HG03342 (cell line): ENCODE data around the gene DHX30.
"Not testable (repeated sequence)": the region's sequence is repeated elsewhere in the genome, so short reads cannot be mapped to it uniquely, and the experiment has no call there.

Experiments used
- ATAC-seq: cut with Tn5 transposase; IDR thresholded peaks from one replicate; pipeline ENCODE4 v1.9.1; 2021; ENCODE audit warnings: mild to moderate bottlenecking, moderate library complexity; ENCODE audit not compliant: unreplicated experiment

DHX30 gene

GRCh38 chr3:47874913-47875312 is 72.0 kb downstream of the DHX30 start:
- ATAC-seq = no peak

- no peak for ATAC-seq
Observed at GRCh38 chr3:47877290-47877689, 74.4 kb downstream of the DHX30 start.

GRCh38 chr3:47877719-47878118 is 74.8 kb downstream of the DHX30 start:
- ATAC-seq = no peak

- no peak for ATAC-seq
Observed at GRCh38 chr3:47882338-47882737, 79.4 kb downstream of the DHX30 start.

- ATAC-seq = no peak
Observed at GRCh38 chr3:47884603-47885002, 81.7 kb downstream of the DHX30 start.

- no peak for ATAC-seq
Observed at GRCh38 chr3:47885168-47885567, 82.2 kb downstream of the DHX30 start.

GRCh38 chr3:47887991-47888390 is 85.1 kb downstream of the DHX30 start:
- not testable (repeated sequence) for ATAC-seq

GRCh38 chr3:47888986-47889757 is 86.2 kb downstream of the DHX30 start:
- ATAC-seq = no peak

- ATAC-seq = no peak
Observed at GRCh38 chr3:47890126-47890827, 87.3 kb downstream of the DHX30 start.

GRCh38 chr3:47890828-47891612 is 88.1 kb downstream of the DHX30 start:
- no peak for ATAC-seq

GRCh38 chr3:47891613-47892005 is 88.7 kb downstream of the DHX30 start:
- ATAC-seq = no peak

- ATAC-seq = no peak
Observed at GRCh38 chr3:47892286-47893040, 89.5 kb downstream of the DHX30 start.

- no peak for ATAC-seq
Observed at GRCh38 chr3:47895241-47895640, 92.3 kb downstream of the DHX30 start.

- no peak for ATAC-seq
Observed at GRCh38 chr3:47896736-47897135, 93.8 kb downstream of the DHX30 start.

- no peak for ATAC-seq
Observed at GRCh38 chr3:47897954-47898353, 95.0 kb downstream of the DHX30 start.

- ATAC-seq = no peak
Observed at GRCh38 chr3:47899495-47900108, 96.7 kb downstream of the DHX30 start.
